Stimulated activated CD4-positive, alpha-beta T cell treated with anti-CD3 and anti-CD28 coated beads, Interleukin-15, amount 100 ng/mL, for 48 hours (primary cell): ENCODE data around the gene ATP2A1.
"Not testable (repeated sequence)": the region's sequence is repeated elsewhere in the genome, so short reads cannot be mapped to it uniquely, and the experiment has no call there.

ENCODE experiments used
- DNase-seq, 2 donors: peaks; one replicate each; pipeline ENCODE4 v3.0.0-alpha.2; 2020; ENCODE audit warnings: low read depth in 2 of 2

Gene ATP2A1

GRCh38 chr16:28881565-28881964 lies 3.3 kb downstream of the ATP2A1 start:
- not testable (repeated sequence) for DNase-seq

- DNase-seq: no peak
Measured at GRCh38 chr16:28882551-28883160, 4.4 kb downstream of the ATP2A1 start.

GRCh38 chr16:28883221-28883996 lies 5.1 kb downstream of the ATP2A1 start:
- DNase-seq: no peak

- no peak for DNase-seq
Measured at GRCh38 chr16:28884045-28884444, 5.8 kb downstream of the ATP2A1 start.

GRCh38 chr16:28886945-28887344 lies 8.7 kb downstream of the ATP2A1 start:
- no peak for DNase-seq

GRCh38 chr16:28890355-28890754 lies 12.1 kb downstream of the ATP2A1 start:
- not testable (repeated sequence) for DNase-seq

- DNase-seq: no peak
Measured at GRCh38 chr16:28891964-28892890, 13.9 kb downstream of the ATP2A1 start.

GRCh38 chr16:28893291-28893690 lies 15.0 kb downstream of the ATP2A1 start:
- no peak for DNase-seq

GRCh38 chr16:28895609-28896008 lies 17.3 kb downstream of the ATP2A1 start:
- DNase-seq: no peak

GRCh38 chr16:28897826-28898225 lies 19.5 kb downstream of the ATP2A1 start:
- no peak for DNase-seq

GRCh38 chr16:28898266-28898665 lies 20.0 kb downstream of the ATP2A1 start:
- no peak for DNase-seq

- DNase-seq: no peak
Measured at GRCh38 chr16:28898942-28899341, 20.7 kb downstream of the ATP2A1 start.

- no peak for DNase-seq
Measured at GRCh38 chr16:28899882-28900590, 21.7 kb downstream of the ATP2A1 start.

GRCh38 chr16:28900601-28901000 lies 22.3 kb downstream of the ATP2A1 start:
- no peak for DNase-seq

GRCh38 chr16:28901862-28902261 lies 23.6 kb downstream of the ATP2A1 start:
- no peak for DNase-seq

- DNase-seq: no peak
Measured at GRCh38 chr16:28902909-28903308, 24.6 kb downstream of the ATP2A1 start.

- DNase-seq: no peak
Measured at GRCh38 chr16:28903344-28904042, 25.2 kb downstream of the ATP2A1 start.

GRCh38 chr16:28904363-28904762 lies 26.1 kb downstream of the ATP2A1 start:
- no peak for DNase-seq

GRCh38 chr16:28904828-28905227 lies 26.5 kb downstream of the ATP2A1 start:
- no peak for DNase-seq

- DNase-seq: no peak
Measured at GRCh38 chr16:28905229-28905754, 27.0 kb downstream of the ATP2A1 start.
